ENCODE measurements around the gene PIK3C3.
"Not testable (repeated sequence)": the region's sequence is repeated elsewhere in the genome, so short reads cannot be mapped to it uniquely, and the experiment has no call there.

PIK3C3 gene

DNA sequence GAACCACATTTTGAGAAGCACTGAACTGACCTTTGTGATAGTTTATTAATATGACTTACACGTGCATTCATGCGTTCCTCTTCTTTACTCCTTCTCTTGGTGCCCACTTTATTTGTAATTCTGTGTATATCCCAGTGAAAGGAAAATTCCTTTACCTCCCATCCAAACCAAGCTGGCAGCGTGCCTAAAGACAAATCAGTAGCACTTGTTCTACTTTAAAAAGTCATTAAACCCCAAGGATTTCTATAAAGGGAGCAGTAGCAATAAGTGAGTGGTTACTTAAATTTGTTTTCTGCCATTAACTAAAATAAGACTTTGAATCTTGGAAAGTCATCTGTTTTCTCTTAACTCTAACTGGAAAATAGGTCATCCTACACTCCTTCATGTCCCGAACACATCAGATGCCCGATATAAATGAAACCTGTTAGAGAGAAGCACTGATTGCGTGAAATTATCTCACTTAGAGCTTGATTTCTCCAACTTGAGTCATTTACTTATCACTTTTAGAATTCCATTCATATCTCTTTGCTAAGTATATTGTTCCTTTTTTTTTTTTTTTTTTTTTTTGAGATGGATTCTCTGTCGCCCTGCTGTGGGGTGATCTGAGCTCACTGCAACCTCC is 10.7 kb downstream of the PIK3C3 start:
- no peak for DNase-seq (ENCODE audit: low spot score)

DNA sequence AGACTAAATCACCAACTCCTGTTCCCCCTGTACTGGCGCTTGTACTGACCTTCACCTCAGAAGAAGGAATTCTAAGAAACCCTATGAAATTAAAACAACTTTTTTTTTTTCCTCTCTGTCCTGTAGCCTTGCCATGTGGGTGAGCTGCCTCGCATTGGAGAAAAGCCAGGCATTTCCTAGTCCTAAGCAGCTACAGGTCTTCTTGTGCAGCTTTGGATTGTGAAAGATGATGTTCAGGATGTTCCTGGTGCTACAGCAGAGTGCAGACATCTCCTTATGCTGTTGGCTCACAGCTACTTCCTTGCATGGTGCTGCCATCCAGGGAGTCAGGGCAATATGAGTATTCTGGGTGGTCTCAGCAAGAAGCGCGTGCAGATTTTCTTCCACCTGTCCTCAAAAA is 11.9 kb downstream of the PIK3C3 start:
- DNase-seq (ENCODE audit: low spot score): no peak

- DNase-seq (ENCODE audit: low spot score): no peak
Measured at GRCh38 chr18:41967680-41968079, 12.6 kb downstream of the PIK3C3 start.

- no peak for DNase-seq (ENCODE audit: low spot score)
Measured at GRCh38 chr18:41969881-41970280, 14.8 kb downstream of the PIK3C3 start.

- no peak for DNase-seq (ENCODE audit: low spot score)
Measured at GRCh38 chr18:41972067-41972925, 17.3 kb downstream of the PIK3C3 start.

GRCh38 chr18:41973983-41974382 is 18.9 kb downstream of the PIK3C3 start:
- no peak for DNase-seq (ENCODE audit: low spot score)

DNA sequence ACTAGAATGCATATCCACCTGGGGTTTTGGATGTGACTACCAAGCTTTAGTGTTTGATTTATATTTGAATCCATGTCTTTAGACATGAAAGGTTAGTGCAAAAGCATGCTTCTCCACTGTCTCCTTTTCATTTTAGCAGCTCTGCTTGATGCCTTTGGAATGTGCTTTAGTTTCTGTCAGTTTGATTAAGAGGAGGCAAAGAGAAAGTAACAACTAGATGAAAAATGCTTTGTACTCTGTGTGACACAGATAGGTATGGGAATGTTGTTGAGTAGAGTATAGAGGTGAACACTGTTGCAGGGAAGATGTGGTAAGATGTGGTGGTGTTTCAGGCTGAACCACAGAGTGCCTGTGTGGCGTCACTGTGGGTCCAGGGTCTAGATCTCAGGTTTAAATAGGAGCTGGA is 19.8 kb downstream of the PIK3C3 start:
- no peak for DNase-seq (ENCODE audit: low spot score)

DNA sequence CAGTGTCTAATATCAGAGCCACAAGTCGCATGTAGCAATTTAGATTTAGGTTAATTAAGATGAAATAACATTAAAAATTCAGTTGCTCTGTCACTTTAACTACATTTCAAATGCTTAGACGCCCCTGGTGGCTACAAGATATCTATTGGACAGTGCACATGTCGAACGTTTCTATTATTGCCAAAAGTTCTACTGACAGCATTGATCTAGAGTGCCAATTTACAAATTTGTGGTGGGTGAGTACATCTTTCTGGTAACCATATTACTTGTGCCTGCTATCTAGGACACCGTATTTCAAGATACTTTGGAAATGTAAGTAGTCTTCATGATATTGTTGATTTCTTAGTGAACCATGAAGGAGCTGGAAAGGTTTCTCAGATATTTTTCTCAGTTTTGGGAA is 20.2 kb downstream of the PIK3C3 start:
- DNase-seq (ENCODE audit: low spot score): no peak

GRCh38 chr18:41977233-41977632 is 22.2 kb downstream of the PIK3C3 start:
- no peak for DNase-seq (ENCODE audit: low spot score)

DNA sequence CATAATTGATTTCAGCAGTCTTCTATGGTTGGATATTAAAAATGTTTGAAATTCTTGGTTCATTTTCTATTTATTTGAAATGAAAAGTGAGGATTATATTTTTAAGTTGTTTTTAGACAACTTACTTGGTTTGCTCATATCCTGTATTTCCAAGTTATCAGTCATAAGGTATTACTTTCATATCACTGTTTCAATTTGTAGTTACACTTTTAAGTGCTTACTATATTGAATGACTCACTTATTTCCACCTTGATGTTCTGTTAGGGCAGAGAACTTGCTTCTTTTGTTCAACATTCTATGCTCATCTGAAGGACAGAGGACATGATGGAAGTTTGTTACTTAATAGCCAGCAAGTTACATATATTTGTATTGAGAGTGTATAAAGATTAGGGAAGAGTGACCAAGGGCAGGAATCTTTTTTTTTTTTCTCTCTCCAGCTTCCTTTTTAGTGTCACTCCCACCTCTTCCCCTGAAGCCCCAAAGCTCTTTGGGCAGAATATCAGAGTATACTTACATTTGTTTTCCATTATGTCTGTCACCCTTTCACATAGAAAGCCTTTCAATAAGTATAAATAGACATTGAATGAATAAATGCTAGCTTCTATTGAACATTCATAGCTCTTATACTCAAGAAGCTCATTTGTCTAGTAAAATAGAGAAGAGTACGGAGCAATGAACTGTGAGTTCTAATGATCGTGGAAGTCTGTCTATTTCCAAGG is 28.1 kb downstream of the PIK3C3 start:
- no peak for DNase-seq (ENCODE audit: low spot score)

GRCh38 chr18:41985914-41986313 is 30.9 kb downstream of the PIK3C3 start:
- DNase-seq (ENCODE audit: low spot score): no peak

DNA sequence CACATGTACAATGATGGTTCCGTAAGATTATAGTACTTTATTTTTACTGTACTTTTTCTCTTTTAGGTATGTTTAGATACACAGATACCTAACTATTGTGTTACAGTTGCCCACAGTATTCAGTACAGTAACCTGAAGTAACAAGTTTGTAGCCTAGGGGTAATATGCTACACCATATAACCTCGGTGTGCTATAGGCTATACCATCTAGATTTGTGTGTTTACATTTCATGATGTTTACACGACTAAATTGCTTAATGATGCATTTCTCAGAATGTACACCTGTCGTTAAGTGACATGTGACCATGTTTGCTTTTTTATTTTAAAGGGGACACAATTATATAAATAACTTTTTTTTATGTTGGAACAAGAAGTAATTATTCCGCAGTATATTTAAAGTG is 34.5 kb downstream of the PIK3C3 start:
- DNase-seq (ENCODE audit: low spot score): no peak

DNA sequence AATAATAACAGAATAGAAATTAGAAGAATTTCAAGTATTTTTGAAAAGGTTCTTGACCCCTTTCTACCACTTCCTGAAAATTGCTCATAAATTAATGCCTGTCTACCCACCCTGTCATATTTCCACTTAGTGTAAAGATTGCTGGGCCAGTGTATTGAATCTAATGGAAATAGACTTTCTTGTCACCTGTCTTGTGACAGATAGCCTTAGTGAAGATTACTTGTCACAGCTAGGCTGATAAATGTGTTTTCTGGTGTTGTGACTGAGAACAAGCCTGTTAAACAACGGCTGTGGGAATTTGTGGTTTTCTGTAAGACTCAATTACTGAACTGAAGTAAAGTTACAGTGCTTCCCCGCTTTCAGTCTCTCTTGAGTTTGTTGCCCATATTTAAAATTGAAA is 37.0 kb downstream of the PIK3C3 start:
- DNase-seq (ENCODE audit: low spot score): no peak

GRCh38 chr18:41992703-41993102 is 37.7 kb downstream of the PIK3C3 start:
- DNase-seq (ENCODE audit: low spot score): no peak

DNA sequence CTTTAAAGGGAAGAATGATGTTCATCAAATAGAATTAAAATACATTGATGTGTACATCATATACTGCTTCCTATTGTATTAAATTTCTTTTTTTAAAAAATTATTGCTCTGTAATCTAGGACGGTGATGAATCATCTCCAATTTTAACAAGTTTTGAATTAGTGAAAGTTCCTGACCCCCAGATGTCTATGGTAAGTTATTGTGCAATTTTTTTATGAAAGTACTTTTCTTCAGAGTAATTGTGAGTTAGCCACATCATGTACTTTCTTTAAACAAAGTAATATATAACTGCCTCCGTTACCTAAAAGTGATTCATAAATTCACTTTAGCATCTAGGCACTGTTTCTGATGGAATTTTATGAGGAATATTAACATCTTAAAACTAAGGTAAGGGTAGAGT is 38.1 kb downstream of the PIK3C3 start:
- DNase-seq (ENCODE audit: low spot score): no peak

- DNase-seq (ENCODE audit: low spot score): no peak
Measured at GRCh38 chr18:41996020-41996419, 41.0 kb downstream of the PIK3C3 start.

DNA sequence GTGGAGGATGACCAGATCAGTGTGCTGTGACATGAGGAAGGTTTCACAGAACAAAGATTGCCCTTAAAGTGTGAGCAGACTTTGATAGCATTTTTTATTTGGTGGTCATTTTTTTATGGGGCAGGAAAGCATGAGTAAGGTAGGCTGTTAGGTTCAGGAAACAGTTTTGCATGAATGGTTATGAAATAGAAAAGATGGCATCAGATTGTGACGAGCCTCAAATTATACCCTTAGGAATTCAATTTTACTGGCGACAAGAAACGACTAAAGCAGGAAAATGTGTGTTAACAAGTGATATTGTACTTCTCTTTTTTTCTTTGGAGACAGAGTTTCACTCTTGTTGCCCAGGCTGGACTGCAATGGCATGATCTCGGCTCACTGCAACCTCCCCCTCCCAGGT is 44.7 kb downstream of the PIK3C3 start:
- no peak for DNase-seq (ENCODE audit: low spot score)

- DNase-seq (ENCODE audit: low spot score): no peak
Measured at GRCh38 chr18:42001801-42002200, 46.8 kb downstream of the PIK3C3 start.

DNA sequence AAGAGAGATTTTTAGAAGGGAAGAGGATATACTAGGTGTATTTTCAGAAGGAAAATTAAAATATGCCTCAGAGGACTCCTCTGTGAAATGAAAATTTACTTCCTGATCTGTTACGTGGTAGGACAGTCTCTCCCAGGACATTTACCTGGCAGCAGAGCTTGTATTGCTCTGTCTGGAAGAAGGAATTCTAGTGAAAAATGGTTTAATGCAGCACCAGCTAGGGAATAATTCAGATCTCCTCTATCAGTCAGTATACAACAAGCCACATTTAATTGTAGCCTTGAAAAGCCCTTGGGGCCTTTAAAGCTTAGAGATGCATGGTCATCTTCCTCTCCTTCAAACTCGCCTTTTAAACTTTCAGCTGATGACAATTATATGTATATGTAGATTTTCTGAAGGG is 49.6 kb downstream of the PIK3C3 start:
- no peak for DNase-seq (ENCODE audit: low spot score)

- no peak for DNase-seq (ENCODE audit: low spot score)
Measured at GRCh38 chr18:42005782-42006181, 50.7 kb downstream of the PIK3C3 start.

- DNase-seq (ENCODE audit: low spot score): not testable (repeated sequence)
Measured at GRCh38 chr18:42009457-42009856, 54.4 kb downstream of the PIK3C3 start.

GRCh38 chr18:42011053-42011452 is 56.0 kb downstream of the PIK3C3 start:
- no peak for DNase-seq (ENCODE audit: low spot score)

- DNase-seq (ENCODE audit: low spot score): no peak
Measured at GRCh38 chr18:42018831-42019230, 63.8 kb downstream of the PIK3C3 start.

Measured in germinal center (tissue), 1 donor.